IMR-90 (cell line): ENCODE data around the gene GMPR.

ENCODE experiments used
- CTCF ChIP-seq: conservative IDR thresholded peaks from 2 replicates; pipeline ENCODE4 v1.5.1; 2012; ENCODE audit warnings: mild to moderate bottlenecking, low read depth, low read length, improper control_type of control experiment
- ELK1 ChIP-seq: fragments of 150-350 bp; IDR thresholded peaks from 2 replicates; pipeline ENCODE4 v1.6.1; 2016; ENCODE audit warnings: low read depth, mild to moderate bottlenecking, low read length, moderate library complexity, borderline replicate concordance
- MAZ ChIP-seq: IDR thresholded peaks from 2 replicates; pipeline ENCODE4 v1.6.1; 2012; ENCODE audit warnings: low read depth, mild to moderate bottlenecking, low read length, improper control_type of control experiment, moderate library complexity, borderline replicate concordance
- MXI1 ChIP-seq: IDR thresholded peaks from 2 replicates; pipeline ENCODE4 v1.6.1; 2012; ENCODE audit warnings: low read depth, mild to moderate bottlenecking, low read length, moderate library complexity, borderline replicate concordance
- POLR2A ChIP-seq: IDR thresholded peaks from 2 replicates; pipeline ENCODE4 v1.6.1; 2012; ENCODE audit warnings: mild to moderate bottlenecking, low read depth, low read length
- RAD21 ChIP-seq: IDR thresholded peaks from 2 replicates; pipeline ENCODE4 v1.6.1; 2012; ENCODE audit warnings: low read length, improper control_type of control experiment
- RFX5 ChIP-seq: IDR thresholded peaks from 2 replicates; pipeline ENCODE4 v1.8.0; 2012; ENCODE audit warnings: low read depth, mild to moderate bottlenecking, low read length, moderate library complexity
- SMC3 ChIP-seq: fragments of 150-350 bp; IDR thresholded peaks from 2 replicates; pipeline ENCODE4 v1.6.1; 2016; ENCODE audit warnings: low read depth, mild to moderate bottlenecking, antibody characterized with exemption, low read length, moderate library complexity

DNA sequence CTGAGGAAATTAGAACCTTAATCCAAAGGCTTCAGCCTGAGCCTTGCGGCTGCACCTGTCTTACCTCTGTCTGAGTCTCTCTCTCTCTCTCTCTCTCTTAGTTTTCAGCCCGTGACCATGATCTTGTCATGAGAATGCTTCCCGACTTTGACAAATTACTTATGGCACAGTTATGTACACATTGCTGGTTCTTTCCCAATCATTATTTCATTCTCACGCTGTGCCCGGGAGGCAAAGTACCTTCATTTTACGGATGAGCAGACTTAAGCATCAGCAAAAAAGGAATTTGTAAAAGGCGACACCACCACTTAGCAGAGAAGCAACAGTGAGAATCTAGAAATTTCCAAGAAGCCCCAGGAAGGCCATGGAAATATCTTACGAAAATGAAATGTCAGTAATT is 54.6 kb downstream of the GMPR start:
- TF ChIP-seq POLR2A (no peak), CTCF (no peak), RFX5 (no peak), MAZ (no peak), RAD21 (no peak), MXI1 (no peak), SMC3 (no peak), ELK1 (no peak)
